LHCN-M2 (cell line): ENCODE data around the gene METTL25. TPM values are rescaled to one million over a fixed set of nuclear protein-coding genes. Genes with fewer than 3 reads are reported as not detected.

ENCODE experiments used
- DNase-seq: peaks from one replicate; pipeline ENCODE4 v3.0.0-alpha.2; 2012; ENCODE audit warnings: low read depth
- total RNA-seq: library from RNA; depleted of rRNA; stranded (reverse); fragments of >200 nt; gene quantifications from 2 replicates; pipeline ENCODE4 v1.2.3, GENCODE V29; 2014; rRNA removed

Gene METTL25
- total RNA-seq, 1 experiment from 2014 or later, result 9.9 TPM

- no peak for DNase-seq
Measured at GRCh38 chr12:82525616-82526015, 167.3 kb downstream of the METTL25 start.

- DNase-seq, result peak; percentile 55
Measured at GRCh38 chr12:82527165-82527780, 168.9 kb downstream of the METTL25 start.

Other genes with a start within 250 kb of the METTL25 start
- gene CCDC59, start 142 bp upstream of the METTL25 start, total RNA-seq, result 57.1 and 67.3 TPM in 2 replicates